HepG2 (cell line): ENCODE results near the gene IGFN1. TPM values are rescaled to one million over a fixed set of nuclear protein-coding genes. Genes with fewer than 3 reads are reported as not detected.

Experiments
- ATAC-seq: fragments of 200-7000 bp; cut with Tn5 transposase; 3 replicates; pipeline ENCODE4 v1.9.1; 2020; ENCODE audit warnings: mild to moderate bottlenecking, moderate library complexity
- BruUV-seq: library from RNA; stranded (reverse); fragments of 400-500 nt; replicated peaks from 2 replicates; lab custom pipeline; 2021; lab: Mats Ljungman, UMichigan
- CTCF ChIA-PET: fragments of 300-600 bp; formaldehyde crosslinking; extraction: SDS; loops from one replicate; lab custom pipeline; 2021; ENCODE audit warnings: low total read pairs, inconsistent platforms, low intra/inter-chr PET ratio; lab: Yijun Ruan, JAX
- POLR2A ChIA-PET: fragments of 350-600 bp; sonication (Branson Sonifier 250); formaldehyde crosslinking; loops from one replicate; lab custom pipeline; 2020; ENCODE audit warnings: antibody characterized with exemption, inconsistent platforms; lab: Yijun Ruan, JAX
- DNase-seq: peaks from one replicate; pipeline ENCODE4 v3.0.0-alpha.2; 2015; ENCODE audit warnings: low spot score
- FAIRE-seq: peaks from 3 replicates; lab custom pipeline; 2011; peaks lifted over from hg19 to GRCh38; lab: Jason Lieb, UNC
- H2AFZ ChIP-seq: one replicate; pipeline ENCODE4 v1.6.1; 2011; ENCODE audit warnings: low read length, inconsistent platforms
- H3K27ac ChIP-seq: fragments of 300-600 bp; 3 replicates; pipeline ENCODE4 v1.8.0; 2011; ENCODE audit warnings: mixed run types, mild to moderate bottlenecking, mixed read lengths, low read length, inconsistent platforms; ENCODE audit not compliant: insufficient read depth; ENCODE audit errors: extremely low read length
- H3K27me3 ChIP-seq, 2 experiments: fragments of 200-600 bp in 1 of 2; 2 replicates in 1 of 2; 3 replicates in 1 of 2; pipeline versions ENCODE4 v1.6.0 to v1.8.0; 2011; ENCODE audit warnings: low read length in 2 of 2, mild to moderate bottlenecking in 2 of 2, moderate library complexity in 2 of 2, inconsistent platforms in 1 of 2; ENCODE audit not compliant: insufficient read depth in 2 of 2, control insufficient read depth in 1 of 2
- H3K36me3 ChIP-seq, 2 experiments: fragments of 200-600 bp in 1 of 2; replicated peaks in 1 of 2; 2 replicates in 1 of 2; 3 replicates in 1 of 2; pipeline versions ENCODE4 v1.5.1 to v1.8.0; 2011; ENCODE audit warnings: low read length in 2 of 2, inconsistent platforms in 1 of 2; ENCODE audit not compliant: insufficient read depth in 2 of 2, control insufficient read depth in 1 of 2
- H3K4me1 ChIP-seq: 2 replicates; pipeline ENCODE4 v1.5.1; 2012; ENCODE audit warnings: low read length, inconsistent platforms; ENCODE audit not compliant: insufficient read depth
- H3K4me2 ChIP-seq: 2 replicates; pipeline ENCODE4 v1.6.0; 2011; ENCODE audit warnings: low read depth, low read length, inconsistent platforms
- H3K4me3 ChIP-seq, 3 experiments: fragments of 200-600 bp in 1 of 3; sonication (generic), shearing (Covaris generic) in 1 of 3; replicated peaks in 1 of 3; 2 replicates each; pipeline ENCODE4 v1.5.1; 2011 to 2016; ENCODE audit warnings: low read length in 3 of 3, inconsistent platforms in 2 of 3, low read depth in 2 of 3, mild to moderate bottlenecking in 2 of 3, control low read depth in 1 of 3, mixed read lengths in 1 of 3; ENCODE audit not compliant: insufficient read depth in 1 of 3
- H3K79me2 ChIP-seq: one replicate; pipeline ENCODE4 v1.6.1; 2011; ENCODE audit warnings: low read length, inconsistent platforms; ENCODE audit not compliant: insufficient read depth
- H3K9ac ChIP-seq: 2 replicates; pipeline ENCODE4 v1.6.0; 2011; ENCODE audit warnings: mild to moderate bottlenecking, low read depth, low read length, inconsistent platforms; ENCODE audit not compliant: insufficient read depth
- H3K9me3 ChIP-seq: 2 replicates; pipeline ENCODE4 v1.5.1; 2012; ENCODE audit warnings: mild to moderate bottlenecking, low read length
- H4K20me1 ChIP-seq: 2 replicates; pipeline ENCODE4 v1.6.0; 2011; ENCODE audit warnings: inconsistent platforms, mild to moderate bottlenecking, low read length, moderate library complexity; ENCODE audit not compliant: insufficient read depth
- FOXA1 ChIP-seq, 2 experiments: fragments of 450-650 bp in 1 of 2; sonication (generic) in 1 of 2; formaldehyde crosslinking in 1 of 2; IDR thresholded peaks; 2 replicates each; pipeline versions ENCODE4 v1.4.0 to v1.6.1; 2016 to 2020; ENCODE audit warnings: missing genetic modification reagents in 1 of 2
- NR2F1 ChIP-seq, 2 experiments: fragments of 450-650 bp in 1 of 2; formaldehyde crosslinking in 1 of 2; IDR thresholded peaks; 2 replicates each; pipeline versions ENCODE4 v1.5.0 to v1.6.1; 2016 to 2020; ENCODE audit warnings: mild to moderate bottlenecking in 1 of 2, missing compliant biosample characterization in 1 of 2, missing genetic modification reagents in 1 of 2, moderate library complexity in 1 of 2
- RFX5 ChIP-seq: IDR thresholded peaks from 2 replicates; pipeline ENCODE4 v1.6.1; 2011; ENCODE audit warnings: low read depth, low read length, improper control_type of control experiment
- ZHX2 ChIP-seq, 2 experiments: sonication (generic) in 1 of 2; formaldehyde crosslinking in 1 of 2; IDR thresholded peaks; 2 replicates each; pipeline versions ENCODE4 v1.6.1 to v1.9.0; 2014 to 2022; ENCODE audit warnings: antibody characterized with exemption in 1 of 2, borderline replicate concordance in 1 of 2, inconsistent platforms in 1 of 2, low read depth in 1 of 2, missing genetic modification reagents in 1 of 2
- ZMYM4 ChIP-seq: sonication (generic); formaldehyde crosslinking; IDR thresholded peaks from 2 replicates; pipeline ENCODE4 v1.8.1; 2023; ENCODE audit warnings: mild to moderate bottlenecking, missing genetic modification reagents
- ZNF136 ChIP-seq: sonication (generic); formaldehyde crosslinking; IDR thresholded peaks from 2 replicates; pipeline ENCODE4 v1.8.1; 2022; ENCODE audit warnings: low read depth, mild to moderate bottlenecking, moderate library complexity, missing genetic modification reagents
- WGBS: methylation state at CpG from one replicate; pipeline ENCODE4 v1.1.6; 2017; ENCODE audit warnings: low lambda C conversion rate; 5-methylcytosine and 5-hydroxymethylcytosine counted together
- in situ Hi-C: cut with HindIII; loops from 2 replicates; pipeline ENCODE4 v1.10.0; 2017; ENCODE audit warnings: low pct_unique_long_range_greater_than_20kb; ENCODE audit not compliant: extremely low pct_ligation_motif_present
- intact Hi-C: fragments of 100-400 bp; cut with micrococcal nuclease; formaldehyde crosslinking; loops from one replicate; pipeline ENCODE4 v1.10.0; 2022; ENCODE audit not compliant: unreplicated experiment
- polyA plus RNA-seq, 8 experiments: library from polyadenylated mRNA; depleted of rRNA in 3 of 8; stranded (reverse) in 7 of 8; unstranded in 1 of 8; fragments of >200 nt; fragmentation: Illumina TruSeq in 4 of 8; extraction: Trizol in 4 of 8; gene quantifications; 2 replicates each; pipeline versions ENCODE4 v1.2.1 to v1.2.3, GENCODE V29; 2011 to 2016; ENCODE audit warnings: low read depth in 4 of 8, missing spikeins in 1 of 8, mixed read lengths in 1 of 8; ENCODE audit not compliant: insufficient read depth in 1 of 8
- total RNA-seq, 5 experiments: library from RNA; depleted of rRNA; stranded (reverse); fragments of >200 nt; fragmentation: Illumina TruSeq; extraction: Trizol; gene quantifications; 2 replicates each; pipeline ENCODE4 v1.2.3, GENCODE V29; 2016; ENCODE audit warnings: low read depth in 1 of 5

IGFN1 gene
- total and polyA plus RNA-seq, 2 of the 13 experiments (the other 11 are each of a cell fraction or from before 2014, with no cell fraction given) = 0.04 to 0.05 TPM

GRCh38 chr1:201259476-201260235 lies 69.0 kb downstream of the IGFN1 start:
- WGBS = 40% methylated on average over 3 of the region's 28 CpGs
- Histone ChIP-seq H3K27ac (no peak overlapping the region), H3K4me3 (no peak overlapping the region), H3K4me1 (no peaks in the 10 kb centered on the region), H4K20me1 (no peaks in the 10 kb centered on the region; the same call in 1 of the 2 replicates), H3K36me3 (no peaks in the 10 kb centered on the region), H3K4me2 (no peak overlapping the region), H2AFZ (no peak overlapping the region), H3K79me2 (no peaks in the 10 kb centered on the region), H3K9ac (no peak overlapping the region), H3K27me3 (peaks cover 3 to 20% of the 10 kb centered on the region in 2 experiments; a peak in 4 of 5 replicates), H3K9me3 (no peaks in the 10 kb centered on the region)
- intact Hi-C loops (no loop called here), in situ Hi-C loops (loop anchor here (5.0 kb wide), 1 partner anchor 108 kb away; no protein-coding TSS in a partner anchor)
- ATAC-seq (no peak), DNase-seq (no peak), FAIRE-seq (no peak)
- ChIA-PET CTCF (no interaction called here), POLR2A (no interaction called here)
- TF ChIP-seq ZMYM4 (no peak), NR2F1 (CRISPR knock-in tag; IDR thresholded peaks at IDR 0.05) (no peak), FOXA1 (IDR thresholded peaks at IDR 0.05) (no peak), FOXA1 (CRISPR knock-in tag; IDR thresholded peaks at IDR 0.05) (no peak), ZHX2 (IDR thresholded peaks at IDR 0.05; ENCODE audit: low read depth) (no peak), ZHX2 (CRISPR knock-in tag; IDR thresholded peaks at IDR 0.05; ENCODE audit: borderline replicate concordance) (no peak), RFX5 (no peak), ZNF136 (CRISPR knock-in tag) (no peak)
- no TSS peak for BruUV-seq
